Mesangial cell (primary cell): ENCODE measurements around the gene PRKAR2A. TPM values are rescaled to one million over a fixed set of nuclear protein-coding genes. Genes with fewer than 3 reads are reported as not detected.

Experiments used
- total RNA-seq: library from RNA; depleted of rRNA; stranded (reverse); fragments of >200 nt; gene quantifications from 2 replicates; pipeline ENCODE4 v1.2.3, GENCODE V29; 2015

The PRKAR2A gene
- 21.8 and 27.9 TPM in 2 replicates for total RNA-seq

DNA sequence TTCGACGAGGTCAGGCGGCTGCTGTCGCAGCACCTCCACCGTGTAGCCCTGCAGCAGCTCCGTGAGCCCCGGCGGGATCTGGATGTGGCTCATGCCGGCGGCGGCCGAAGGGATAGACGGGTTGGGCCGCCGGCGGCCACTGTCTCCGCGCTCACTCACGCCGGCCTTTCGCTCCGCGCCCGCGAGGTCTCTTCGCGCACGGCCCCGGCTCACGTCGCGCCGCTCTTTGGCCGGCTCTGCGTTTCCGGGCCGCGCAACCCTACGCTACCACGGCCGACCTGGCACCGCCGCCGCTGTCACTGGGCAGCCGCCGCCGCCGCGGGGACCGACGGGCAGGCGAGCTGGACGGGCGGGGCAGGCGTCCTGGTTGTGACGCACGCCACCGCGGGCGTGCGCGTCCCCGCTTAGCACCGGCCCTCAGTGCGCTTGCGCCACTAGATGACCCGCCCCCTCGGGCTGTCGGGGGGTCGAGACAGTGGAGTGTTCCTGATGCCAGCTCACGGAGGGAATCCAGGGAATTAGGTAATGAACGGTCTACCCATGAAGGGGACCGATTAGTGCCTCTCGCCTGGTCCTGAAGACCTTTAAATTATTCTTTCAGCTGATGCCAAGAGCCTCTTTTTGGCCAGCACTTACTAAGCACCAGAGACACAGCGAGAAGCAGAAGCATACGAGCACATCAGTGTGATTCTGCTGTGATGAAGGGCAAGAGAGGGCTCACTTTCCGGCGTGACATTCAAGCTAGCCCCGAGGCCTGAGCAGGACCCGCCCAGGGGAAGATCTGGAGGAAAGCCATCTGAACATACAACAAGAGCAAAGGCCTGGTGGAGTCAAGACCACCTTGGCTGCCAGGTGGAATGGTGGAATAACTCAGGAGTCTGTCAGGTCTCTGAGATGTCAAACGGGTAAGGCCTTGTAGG is at the start of gene PRKAR2A:
Gene PRKAR2A, minus strand, starts transcription at position 371 of the 920 bp plus-strand sequence. Its CDS starts 278 bp downstream, at position 93.

DNA sequence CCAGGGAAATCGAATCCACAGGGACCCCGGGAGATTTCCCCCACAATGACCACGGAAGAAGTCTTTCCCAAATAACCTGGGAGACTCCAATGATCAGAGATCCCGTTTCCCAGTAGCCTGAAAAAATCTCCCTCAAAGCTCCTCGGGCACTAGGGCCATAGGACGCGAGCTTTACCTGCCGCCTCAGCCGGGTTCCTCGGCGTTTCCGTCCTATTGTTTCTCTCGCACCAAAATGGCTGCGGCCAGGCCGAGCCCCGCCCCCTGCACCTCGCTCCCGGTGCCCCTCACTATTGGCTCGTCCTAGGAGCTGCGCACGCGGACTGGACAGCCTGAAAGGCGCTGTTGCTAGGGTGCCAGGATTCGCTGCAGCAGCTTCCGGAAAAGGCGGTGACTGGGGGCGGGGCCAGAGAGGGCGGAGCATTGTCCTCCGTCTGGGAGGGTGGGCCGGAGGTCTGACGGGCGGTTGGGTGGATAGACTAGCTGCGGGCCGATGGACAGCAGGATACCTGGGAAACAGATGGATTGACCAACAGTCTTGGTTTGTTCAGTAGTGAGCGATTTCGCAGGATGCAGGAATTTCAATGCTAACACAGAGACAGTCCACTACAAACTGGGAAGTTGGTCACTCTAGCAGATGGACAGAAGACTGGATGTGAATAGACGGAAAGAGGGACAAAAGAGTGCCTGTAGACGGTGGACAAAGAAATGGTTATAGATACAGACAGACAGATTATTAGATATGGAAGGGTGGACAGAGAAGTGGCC is 130.5 kb downstream of the PRKAR2A start, which contains the start of gene IP6K2:
Gene IP6K2, minus strand, starts transcription at position 240 of the 765 bp plus-strand sequence. CDS start 21,930 bp downstream, outside the sequence.

Other genes starting within 250 kb of the PRKAR2A start
- gene UQCRC1, start 238.2 kb downstream of the PRKAR2A start, total RNA-seq = 349 and 382 TPM in 2 replicates
- not detected in 2 replicates for gene TMEM89, start 226.1 kb downstream of the PRKAR2A start, total RNA-seq
- gene SLC26A6, start 212.4 kb downstream of the PRKAR2A start, total RNA-seq = 28.2 and 29.3 TPM in 2 replicates
- 1.1 and 3.8 TPM in 2 replicates for gene CELSR3, start 185.0 kb downstream of the PRKAR2A start, total RNA-seq
- 20.5 and 24.4 TPM in 2 replicates for gene NCKIPSD, start 162.0 kb downstream of the PRKAR2A start, total RNA-seq
- 60.1 and 76.3 TPM in 2 replicates for gene IP6K2, start 130.7 kb downstream of the PRKAR2A start, total RNA-seq
- 8.6 and 13.1 TPM in 2 replicates for gene SLC25A20, start 51.0 kb upstream of the PRKAR2A start, total RNA-seq
- 72.1 and 85.6 TPM in 2 replicates for gene ARIH2, start 71.0 kb upstream of the PRKAR2A start, total RNA-seq
- 16.3 and 82.8 TPM in 2 replicates for gene P4HTM, start 142.4 kb upstream of the PRKAR2A start, total RNA-seq
- gene WDR6, start 159.5 kb upstream of the PRKAR2A start, total RNA-seq = 89.0 and 128 TPM in 2 replicates
- gene DALRD3, start 170.7 kb upstream of the PRKAR2A start, total RNA-seq = 57.8 and 89.2 TPM in 2 replicates
- gene NDUFAF3, start 174.2 kb upstream of the PRKAR2A start, total RNA-seq = 212 and 249 TPM in 2 replicates
- 182 and 193 TPM in 2 replicates for gene IMPDH2, start 181.5 kb upstream of the PRKAR2A start, total RNA-seq
- gene QRICH1, start 246.2 kb upstream of the PRKAR2A start, total RNA-seq = 70.0 and 78.2 TPM in 2 replicates